Activated CD4-positive, alpha-beta T cell treated with anti-CD3 and anti-CD28 coated beads for 36 hours (primary cell): Measurements from ENCODE around the gene FGD6. TPM values are rescaled to one million over a fixed set of nuclear protein-coding genes. Genes with fewer than 3 reads are reported as not detected.

Experiments
- ATAC-seq: fragments of 200-7000 bp; cut with Tn5 transposase; one replicate; pipeline ENCODE4 v1.10.0; 2021; ENCODE audit warnings: mild to moderate bottlenecking, moderate library complexity
- CTCF ChIA-PET: fragments of 350-600 bp; sonication (Branson Sonifier 250); formaldehyde crosslinking; loops from one replicate; lab custom pipeline; 2021; ENCODE audit warnings: antibody characterized with exemption; lab: Charles Lee
- POLR2A ChIA-PET: fragments of 350-600 bp; sonication (Branson Sonifier 250); formaldehyde crosslinking; loops from one replicate; lab custom pipeline; 2021; ENCODE audit warnings: antibody characterized with exemption, inconsistent platforms; lab: Charles Lee
- DNase-seq: peaks from one replicate; pipeline ENCODE4 v3.0.0-alpha.2; 2020
- H3K27ac Mint-ChIP-seq: one replicate; pipeline ENCODE4 v1.8.0; 2021; ENCODE audit warnings: mixed read lengths
- H3K27me3 Mint-ChIP-seq: one replicate; pipeline ENCODE4 v1.8.0; 2021; ENCODE audit warnings: mixed read lengths
- H3K36me3 Mint-ChIP-seq: one replicate; pipeline ENCODE4 v1.8.0; 2021; ENCODE audit warnings: low read depth, mixed read lengths
- H3K4me1 Mint-ChIP-seq: one replicate; pipeline ENCODE4 v1.8.0; 2021; ENCODE audit warnings: mixed read lengths
- H3K4me3 Mint-ChIP-seq: one replicate; pipeline ENCODE4 v1.8.0; 2021; ENCODE audit warnings: mild to moderate bottlenecking, moderate library complexity, mixed read lengths
- H3K9me3 Mint-ChIP-seq: one replicate; pipeline ENCODE4 v1.8.0; 2021; ENCODE audit warnings: low read depth, mixed read lengths
- intact Hi-C, 2 experiments: fragments of 100-400 bp; cut with DNase I in 1 of 2; cut with micrococcal nuclease in 1 of 2; formaldehyde crosslinking; loops; one replicate each; pipeline versions ENCODE4 v1.14.2 to v1.15.1; 2022 to 2024; cut with DNase I, micrococcal nuclease
- total RNA-seq, 2 experiments: library from RNA; stranded (reverse); gene quantifications; one replicate each; pipeline ENCODE4 v1.2.3, GENCODE V29; 2021

FGD6 gene
- total RNA-seq, 2 experiments from 2014 or later = 1.1 to 1.3 TPM

DNA sequence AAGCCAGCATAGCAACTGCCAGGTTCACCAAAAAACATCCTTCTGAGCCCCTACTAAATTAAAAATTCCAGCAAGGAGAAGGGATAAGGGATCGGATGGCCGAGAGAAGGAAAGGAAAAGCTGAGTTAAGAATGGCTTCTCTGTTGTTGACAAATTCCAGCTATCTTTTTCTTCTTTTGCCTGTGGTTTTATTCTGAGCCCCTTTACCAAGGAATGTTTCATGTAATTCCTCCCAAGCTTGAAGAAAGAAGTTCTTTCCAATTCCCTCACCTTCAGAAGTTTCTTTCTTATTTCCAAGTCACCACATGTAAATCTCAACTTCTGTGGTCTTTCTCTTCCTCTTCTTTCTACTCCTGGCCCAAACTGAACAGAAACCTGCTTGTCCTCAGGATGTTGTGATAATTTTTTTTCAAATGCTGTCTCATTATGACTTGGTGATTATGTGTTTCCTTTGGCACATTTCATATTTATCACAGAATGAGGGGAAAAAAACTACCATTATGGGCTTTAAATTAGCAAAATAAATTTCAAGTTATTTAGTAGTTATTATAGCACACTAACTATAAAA is 40.0 kb downstream of the FGD6 start:
- H3K4me3 Mint-ChIP-seq = no peak overlapping the region
- DNase-seq (no peak), ATAC-seq (no peak)
- intact Hi-C loops = no loop called here
- no peaks in the 10 kb centered on the region for H3K27me3 Mint-ChIP-seq
- no peaks in the 10 kb centered on the region for H3K4me1 Mint-ChIP-seq
- no peak overlapping the region for H3K27ac Mint-ChIP-seq
- ChIA-PET POLR2A (no interaction called here), CTCF (no interaction called here)
- H3K9me3 Mint-ChIP-seq = no peaks in the 10 kb centered on the region
- H3K36me3 Mint-ChIP-seq = no peaks in the 10 kb centered on the region

DNA sequence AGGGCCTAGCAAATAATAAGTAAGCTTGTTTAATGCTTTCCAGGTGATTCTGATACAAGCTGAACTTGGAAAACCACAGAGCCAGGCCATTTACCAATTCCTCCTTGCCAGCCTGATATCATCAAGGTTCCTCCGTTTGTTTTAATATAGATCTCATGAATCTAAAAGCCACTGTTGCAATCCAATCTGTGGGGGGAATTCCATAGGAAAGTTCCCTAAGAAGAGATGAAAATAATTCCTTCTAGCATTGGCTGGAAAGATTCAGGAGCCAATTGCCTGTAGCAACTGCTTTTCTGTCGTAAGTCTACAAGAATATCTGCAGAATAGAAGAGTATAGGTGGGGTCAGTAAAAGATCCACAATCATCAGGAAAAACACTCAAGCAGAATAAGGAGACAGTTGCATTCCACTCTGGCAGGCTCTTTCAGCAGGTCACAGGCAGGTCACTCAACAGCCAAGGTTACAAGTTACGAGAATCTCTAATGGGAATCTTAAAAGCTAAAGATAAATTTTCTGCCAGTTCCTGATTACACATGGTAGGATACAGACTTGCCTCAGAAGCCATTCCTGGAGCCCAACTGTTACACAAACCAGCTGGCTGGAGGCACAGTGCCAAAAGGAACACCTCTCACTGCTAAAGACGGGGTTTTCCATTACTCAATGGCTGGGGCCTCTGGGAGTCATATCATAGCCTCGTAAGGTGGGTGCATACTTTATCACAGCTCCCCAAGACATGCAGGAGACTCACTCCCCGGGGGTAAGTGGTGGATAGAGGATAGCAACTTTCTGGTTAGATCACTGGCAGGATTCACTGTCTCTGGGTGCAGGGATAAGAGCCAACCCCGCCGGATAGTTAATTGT is 43.6 kb downstream of the FGD6 start:
- no peak for DNase-seq
- no peak for ATAC-seq
- Mint-ChIP-seq H3K9me3 (no peaks in the 10 kb centered on the region), H3K4me1 (no peaks in the 10 kb centered on the region), H3K4me3 (no peak overlapping the region), H3K36me3 (no peaks in the 10 kb centered on the region), H3K27me3 (no peaks in the 10 kb centered on the region), H3K27ac (no peak overlapping the region)
- POLR2A ChIA-PET = no interaction called here
- CTCF ChIA-PET = interaction anchor here (0.6 to 1.5 kb wide), 3 partner anchors 10 to 299 kb away, joined by 3 to 4 read pairs (median 4); no protein-coding TSS in a partner anchor
- intact Hi-C loops = no loop called here

DNA sequence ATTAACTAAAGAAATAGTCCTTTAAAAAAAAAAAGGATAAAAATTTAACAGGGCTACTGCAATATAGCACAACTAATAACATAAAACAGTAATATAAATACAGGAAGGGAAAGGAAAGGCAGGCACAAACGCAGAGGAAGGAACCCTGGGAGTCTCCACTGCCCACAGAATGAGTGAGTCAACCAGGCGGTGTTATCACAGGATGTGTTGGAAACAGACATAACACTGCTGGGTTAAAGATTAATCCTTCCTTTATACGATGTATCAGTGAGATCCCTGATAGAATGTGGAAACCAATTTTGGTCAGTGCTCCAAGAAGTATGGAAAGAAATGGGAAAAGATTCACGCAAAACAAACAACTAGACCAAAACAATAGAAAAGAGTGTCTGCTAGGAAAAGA is 47.9 kb downstream of the FGD6 start:
- Mint-ChIP-seq H3K27ac (no peak overlapping the region), H3K27me3 (no peaks in the 10 kb centered on the region), H3K4me3 (no peak overlapping the region), H3K9me3 (no peaks in the 10 kb centered on the region), H3K36me3 (no peaks in the 10 kb centered on the region), H3K4me1 (no peaks in the 10 kb centered on the region)
- POLR2A ChIA-PET = no interaction called here
- no peak for DNase-seq
- no peak for ATAC-seq
- intact Hi-C loops = no loop called here
- CTCF ChIA-PET = no interaction called here

DNA sequence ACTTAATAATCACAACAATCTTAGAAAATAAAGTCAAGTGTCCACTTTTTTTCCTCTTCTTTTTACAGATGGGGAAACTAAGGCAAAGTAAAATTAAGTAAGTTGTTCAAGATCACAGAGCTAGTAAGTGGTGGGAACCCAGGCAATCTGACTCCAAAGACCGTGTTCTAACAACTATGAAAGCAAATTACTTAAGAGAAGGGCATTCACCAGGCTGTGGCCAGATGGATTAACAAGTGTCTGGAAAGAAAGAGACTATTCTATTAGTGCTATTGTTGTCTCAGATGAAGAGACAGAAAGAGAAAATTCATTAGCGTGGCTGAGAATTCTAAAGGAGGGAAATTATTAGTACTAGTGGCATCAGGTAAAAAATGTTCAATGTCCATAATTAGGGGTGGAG is 48.5 kb downstream of the FGD6 start:
- ATAC-seq (no peak), DNase-seq (no peak)
- Mint-ChIP-seq H3K4me1 (no peaks in the 10 kb centered on the region), H3K9me3 (no peaks in the 10 kb centered on the region), H3K27me3 (no peaks in the 10 kb centered on the region), H3K4me3 (no peak overlapping the region), H3K27ac (no peak overlapping the region), H3K36me3 (no peaks in the 10 kb centered on the region)
- POLR2A ChIA-PET = no interaction called here
- CTCF ChIA-PET = no interaction called here
- intact Hi-C loops = no loop called here

DNA sequence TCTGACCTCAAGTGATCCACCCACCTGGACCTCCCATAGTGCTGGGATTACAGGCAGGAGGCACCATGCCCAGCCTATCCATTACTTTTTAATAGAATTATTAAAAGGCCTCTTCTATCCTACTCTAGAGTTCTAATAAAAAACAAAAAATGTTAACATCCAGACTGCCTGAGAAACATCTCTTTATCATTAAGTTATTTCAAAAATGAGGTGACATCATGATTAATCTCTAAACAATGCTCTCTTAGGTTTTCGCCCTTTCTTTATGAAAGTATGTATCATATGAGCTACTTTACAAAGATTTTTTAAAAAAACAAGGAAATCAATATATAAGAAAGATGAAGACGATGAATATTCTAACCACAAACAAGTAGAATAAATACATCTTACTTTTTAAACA is 52.6 kb downstream of the FGD6 start:
- no peak overlapping the region for H3K27ac Mint-ChIP-seq
- no peak for DNase-seq
- H3K27me3 Mint-ChIP-seq = no peaks in the 10 kb centered on the region
- H3K4me3 Mint-ChIP-seq = no peak overlapping the region
- ChIA-PET POLR2A (no interaction called here), CTCF (interaction anchor here (0.6 kb wide), 1 partner anchor 370 kb away, joined by 3 read pairs; no protein-coding TSS in a partner anchor)
- ATAC-seq = no peak
- H3K4me1 Mint-ChIP-seq = no peaks in the 10 kb centered on the region
- no peaks in the 10 kb centered on the region for H3K9me3 Mint-ChIP-seq
- intact Hi-C loops = no loop called here
- H3K36me3 Mint-ChIP-seq = no peaks in the 10 kb centered on the region

DNA sequence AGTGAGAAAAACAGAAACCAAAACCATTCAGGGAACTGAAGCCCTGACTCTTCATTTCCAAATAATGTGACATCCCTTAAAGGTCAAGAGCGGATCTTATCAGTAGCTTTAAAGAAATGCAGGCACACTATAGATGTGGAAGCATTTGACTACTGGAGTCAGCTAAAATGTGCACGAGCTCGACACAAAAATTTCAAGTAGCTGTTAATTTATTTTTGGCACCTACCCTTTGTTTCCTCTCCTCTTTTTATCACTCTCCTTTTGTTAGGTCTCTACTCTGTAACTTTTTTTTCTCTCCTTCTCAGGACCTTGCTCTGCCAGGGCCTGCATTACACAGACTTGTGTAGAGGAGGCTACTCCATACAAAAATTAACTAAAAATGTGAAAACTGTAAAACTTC is 58.3 kb downstream of the FGD6 start:
- Mint-ChIP-seq H3K27ac (no peak overlapping the region), H3K9me3 (no peaks in the 10 kb centered on the region), H3K4me3 (no peak overlapping the region), H3K27me3 (no peaks in the 10 kb centered on the region), H3K4me1 (no peaks in the 10 kb centered on the region), H3K36me3 (no peaks in the 10 kb centered on the region)
- no peak for DNase-seq
- ChIA-PET CTCF (no interaction called here), POLR2A (no interaction called here)
- intact Hi-C loops = no loop called here
- no peak for ATAC-seq

DNA sequence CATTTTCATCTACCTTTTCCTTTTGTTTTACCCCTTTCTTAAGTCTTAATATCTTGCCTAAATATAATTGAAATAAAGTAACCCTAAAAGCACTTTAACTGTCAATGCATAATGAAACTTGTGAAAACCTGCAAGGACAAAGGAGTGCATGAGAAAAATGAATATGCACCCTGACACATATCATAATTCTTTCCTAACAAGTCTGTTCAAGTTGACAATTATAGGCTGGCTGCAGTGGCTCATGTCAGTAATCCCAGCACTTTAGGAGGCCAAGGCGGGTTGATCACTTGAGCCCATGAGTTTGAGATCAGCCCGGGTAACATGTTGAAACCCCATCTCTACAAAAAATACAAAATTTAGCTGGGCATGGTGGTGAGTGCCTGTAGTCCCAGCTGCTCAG is 65.4 kb downstream of the FGD6 start:
- H3K36me3 Mint-ChIP-seq = no peaks in the 10 kb centered on the region
- H3K4me1 Mint-ChIP-seq = no peaks in the 10 kb centered on the region
- ChIA-PET CTCF (interaction anchor here (0.8 kb wide), 1 partner anchor 190 kb away, joined by 3 read pairs; no protein-coding TSS in a partner anchor), POLR2A (no interaction called here)
- intact Hi-C loops = no loop called here
- no peak overlapping the region for H3K27ac Mint-ChIP-seq
- H3K4me3 Mint-ChIP-seq = no peak overlapping the region
- H3K27me3 Mint-ChIP-seq = no peaks in the 10 kb centered on the region
- DNase-seq (no peak), ATAC-seq (no peak)
- H3K9me3 Mint-ChIP-seq = no peaks in the 10 kb centered on the region

DNA sequence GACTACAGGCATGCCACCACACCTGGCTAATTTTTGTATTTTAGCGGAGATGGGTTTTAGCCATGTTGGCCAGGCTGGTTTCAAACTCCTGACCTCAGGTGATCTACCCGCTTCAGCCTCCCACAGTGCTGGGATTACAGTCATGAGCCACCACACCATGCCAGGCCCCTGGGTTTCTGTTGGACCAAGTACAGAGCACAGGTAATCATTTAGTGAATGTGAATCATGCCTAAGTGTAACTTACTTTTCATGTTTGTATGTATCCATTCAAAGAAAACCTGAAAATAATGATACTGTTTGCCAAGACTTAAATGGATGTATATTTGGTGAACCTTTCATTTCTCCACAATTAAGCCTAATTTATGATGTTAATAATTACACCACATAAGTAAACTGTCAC is 65.9 kb downstream of the FGD6 start:
- Mint-ChIP-seq H3K36me3 (no peaks in the 10 kb centered on the region), H3K4me1 (no peaks in the 10 kb centered on the region), H3K27ac (no peak overlapping the region), H3K4me3 (no peak overlapping the region), H3K27me3 (no peaks in the 10 kb centered on the region), H3K9me3 (no peaks in the 10 kb centered on the region)
- CTCF ChIA-PET = no interaction called here
- DNase-seq (no peak), ATAC-seq (no peak)
- intact Hi-C loops = no loop called here
- POLR2A ChIA-PET = no interaction called here

DNA sequence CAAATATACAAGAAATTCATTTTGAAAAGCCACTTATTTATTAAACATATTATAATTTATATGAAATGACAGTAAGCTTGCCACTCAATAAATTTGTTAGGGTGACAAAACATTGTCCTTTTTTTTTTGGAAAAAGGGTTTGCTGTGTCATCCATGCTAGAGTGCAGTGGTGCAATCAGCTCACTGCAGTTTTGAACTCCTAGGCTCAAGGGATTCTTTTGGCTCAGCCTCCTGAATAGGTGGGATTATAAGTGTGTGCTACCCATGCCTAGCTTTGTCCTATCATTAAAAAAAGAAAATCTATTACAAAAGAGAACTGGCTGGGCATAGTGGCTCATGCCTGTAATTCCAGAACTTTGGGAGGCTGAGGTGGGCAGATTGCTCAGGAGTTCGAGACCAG is 66.8 kb downstream of the FGD6 start:
- POLR2A ChIA-PET = no interaction called here

DNA sequence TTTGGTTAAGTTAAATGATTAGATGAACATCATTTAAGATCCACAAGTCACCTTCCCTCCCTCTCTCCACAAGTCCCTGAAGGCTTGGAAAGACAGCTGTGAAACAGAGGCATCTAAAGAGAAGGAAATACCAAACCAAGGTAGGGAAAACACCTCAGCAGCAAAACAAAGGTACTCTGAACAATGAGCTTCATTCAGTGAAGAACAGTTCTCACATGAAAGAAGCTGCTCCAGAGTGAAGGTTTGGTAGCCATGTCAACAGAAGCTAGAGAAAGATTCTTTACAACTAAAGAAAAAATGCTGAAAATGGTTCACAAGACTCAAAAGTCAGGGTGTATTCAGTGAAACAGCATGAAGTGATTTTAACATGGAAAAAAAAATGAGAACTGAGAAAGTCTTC is 69.4 kb downstream of the FGD6 start:
- ChIA-PET POLR2A (no interaction called here), CTCF (interaction anchor here (0.6 to 1.6 kb wide), 2 partner anchors 30 to 268 kb away, joined by 3 to 5 read pairs; no protein-coding TSS in a partner anchor)
- no peak overlapping the region for H3K4me3 Mint-ChIP-seq
- no peak for DNase-seq
- no peaks in the 10 kb centered on the region for H3K9me3 Mint-ChIP-seq
- no peak for ATAC-seq
- intact Hi-C loops = no loop called here
- no peaks in the 10 kb centered on the region for H3K27me3 Mint-ChIP-seq
- no peaks in the 10 kb centered on the region for H3K36me3 Mint-ChIP-seq
- H3K4me1 Mint-ChIP-seq = no peaks in the 10 kb centered on the region
- no peak overlapping the region for H3K27ac Mint-ChIP-seq

More for the DNA sequence above, 66.8 kb downstream of the FGD6 start:
- ATAC-seq (no peak), DNase-seq (no peak)
- intact Hi-C loops = no loop called here
- no peak overlapping the region for H3K27ac Mint-ChIP-seq
- no peak overlapping the region for H3K4me3 Mint-ChIP-seq
- H3K27me3 Mint-ChIP-seq = no peaks in the 10 kb centered on the region
- CTCF ChIA-PET = interaction anchor here (0.7 kb wide), 1 partner anchor 135 kb away, joined by 3 read pairs; no protein-coding TSS in a partner anchor
- no peaks in the 10 kb centered on the region for H3K4me1 Mint-ChIP-seq
- no peaks in the 10 kb centered on the region for H3K9me3 Mint-ChIP-seq
- no peaks in the 10 kb centered on the region for H3K36me3 Mint-ChIP-seq

DNA sequence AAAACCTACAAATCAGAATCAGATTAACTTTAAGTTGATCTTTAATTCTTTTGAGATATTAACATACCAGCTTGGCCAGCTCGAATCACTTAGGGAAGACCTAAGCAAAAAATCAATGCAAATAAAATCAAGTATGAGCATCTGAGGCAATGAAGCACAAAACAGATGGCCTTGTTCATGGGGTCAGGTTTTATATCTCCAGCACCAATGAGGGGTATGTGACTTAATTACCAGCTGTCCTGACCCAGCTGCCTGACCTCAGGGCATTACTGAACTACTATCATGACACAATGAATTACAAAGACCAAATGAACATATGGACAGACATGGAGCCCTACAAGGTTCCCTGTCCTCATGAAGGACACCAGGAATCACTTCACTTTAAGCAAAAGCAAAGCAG is 70.5 kb downstream of the FGD6 start:
- H3K27me3 Mint-ChIP-seq = no peaks in the 10 kb centered on the region
- ChIA-PET POLR2A (no interaction called here), CTCF (interaction anchor here (1.1 to 1.6 kb wide), 2 partner anchors 12 to 29 kb away, joined by 3 to 5 read pairs; no protein-coding TSS in a partner anchor)
- ATAC-seq (no peak), DNase-seq (no peak)
- no peaks in the 10 kb centered on the region for H3K36me3 Mint-ChIP-seq
- H3K9me3 Mint-ChIP-seq = no peaks in the 10 kb centered on the region
- H3K4me3 Mint-ChIP-seq = no peak overlapping the region
- H3K27ac Mint-ChIP-seq = no peak overlapping the region
- intact Hi-C loops = no loop called here
- H3K4me1 Mint-ChIP-seq = no peaks in the 10 kb centered on the region
